NCI-H128 (cell line): ENCODE results near the gene CHRD.
"Not testable (repeated sequence)": the region's sequence is repeated elsewhere in the genome, so short reads cannot be mapped to it uniquely, and the experiment has no call there.

Source experiments
- DNase-seq: peaks from one replicate; lab custom pipeline; 2025; ENCODE audit not compliant: unreplicated experiment; lab: John Stamatoyannopoulos, UW

The CHRD gene

GRCh38 chr3:184379358-184380184 lies at the start of gene CHRD:
TSS of gene CHRD (plus strand) at chr3:184380054. CDS start at chr3:184380319, 265 bp downstream.
- no peak for DNase-seq

DNA sequence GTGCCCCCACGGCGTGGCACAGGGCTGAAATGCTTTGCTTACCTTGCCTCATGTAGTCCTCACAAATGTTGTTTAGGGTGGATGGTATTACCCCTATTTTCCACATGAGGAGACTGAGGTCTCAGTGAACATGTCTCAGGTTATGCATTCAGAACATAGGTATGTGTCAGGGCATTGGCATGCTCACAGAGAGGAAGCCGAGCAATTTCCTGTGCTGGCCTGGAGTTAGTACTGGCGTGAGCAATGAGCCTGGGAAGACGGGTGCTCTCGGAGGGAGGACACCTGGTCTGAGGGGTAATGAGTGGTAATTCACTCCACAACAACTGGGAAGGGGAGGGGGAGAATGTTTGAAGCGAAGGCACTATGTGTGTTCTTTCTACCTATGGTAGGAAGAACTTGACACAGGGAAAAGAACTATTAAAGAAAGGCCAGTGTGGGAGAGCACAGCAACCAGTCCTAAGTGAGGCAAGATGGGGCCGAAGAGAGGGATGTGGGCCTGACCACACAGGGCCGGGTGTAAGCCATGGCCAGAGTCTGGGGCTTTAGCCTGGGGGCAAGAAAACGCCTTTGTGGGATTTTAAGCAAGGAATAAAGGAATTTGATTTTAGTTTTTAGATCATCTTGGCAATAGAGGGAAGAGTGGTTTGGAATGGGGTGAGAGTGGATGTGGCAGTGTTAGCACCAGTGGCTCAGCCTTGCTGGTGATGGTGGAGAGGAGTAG lies 47.3 kb upstream of the CHRD start:
- no peak for DNase-seq

DNA sequence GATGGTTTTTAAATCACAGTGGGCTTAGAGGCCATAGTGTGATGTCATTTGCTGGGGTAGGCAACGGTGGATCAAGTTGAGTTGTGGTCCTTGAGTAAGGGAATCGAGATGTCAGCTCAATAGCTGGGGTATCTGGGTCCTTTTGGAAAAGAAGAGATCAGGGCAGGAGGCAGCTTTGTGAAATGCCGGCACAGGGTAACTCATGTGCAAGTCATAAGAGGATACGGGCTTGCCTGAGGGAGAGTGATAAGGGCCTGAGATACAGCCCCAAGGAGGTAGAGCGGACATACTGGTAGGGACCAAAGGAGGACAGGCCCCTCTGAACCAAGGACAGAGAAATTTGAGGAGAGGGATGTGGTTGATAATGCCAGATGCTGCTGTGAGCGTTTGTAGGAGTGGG lies 46.7 kb upstream of the CHRD start:
- no peak for DNase-seq

DNA sequence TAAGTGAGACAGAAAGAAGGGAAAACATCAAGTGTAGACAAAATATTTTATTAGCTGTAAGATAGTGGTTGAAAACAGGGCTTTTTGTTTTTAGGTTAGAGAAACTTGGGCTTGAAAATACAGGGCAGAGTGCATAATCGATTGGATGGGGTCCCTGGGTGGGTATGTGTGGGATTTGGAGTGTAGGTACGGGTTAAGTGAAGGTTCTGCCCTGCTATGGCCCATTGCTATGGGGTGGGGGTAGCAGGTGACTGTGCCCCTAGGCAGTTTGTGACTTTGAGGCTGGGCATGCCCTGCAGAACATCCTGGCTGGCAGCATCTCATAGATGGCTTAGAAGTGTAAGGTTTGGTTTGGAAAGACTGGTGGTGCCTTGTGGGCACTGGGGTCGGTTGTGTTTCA lies 46.2 kb upstream of the CHRD start:
- no peak for DNase-seq

DNA sequence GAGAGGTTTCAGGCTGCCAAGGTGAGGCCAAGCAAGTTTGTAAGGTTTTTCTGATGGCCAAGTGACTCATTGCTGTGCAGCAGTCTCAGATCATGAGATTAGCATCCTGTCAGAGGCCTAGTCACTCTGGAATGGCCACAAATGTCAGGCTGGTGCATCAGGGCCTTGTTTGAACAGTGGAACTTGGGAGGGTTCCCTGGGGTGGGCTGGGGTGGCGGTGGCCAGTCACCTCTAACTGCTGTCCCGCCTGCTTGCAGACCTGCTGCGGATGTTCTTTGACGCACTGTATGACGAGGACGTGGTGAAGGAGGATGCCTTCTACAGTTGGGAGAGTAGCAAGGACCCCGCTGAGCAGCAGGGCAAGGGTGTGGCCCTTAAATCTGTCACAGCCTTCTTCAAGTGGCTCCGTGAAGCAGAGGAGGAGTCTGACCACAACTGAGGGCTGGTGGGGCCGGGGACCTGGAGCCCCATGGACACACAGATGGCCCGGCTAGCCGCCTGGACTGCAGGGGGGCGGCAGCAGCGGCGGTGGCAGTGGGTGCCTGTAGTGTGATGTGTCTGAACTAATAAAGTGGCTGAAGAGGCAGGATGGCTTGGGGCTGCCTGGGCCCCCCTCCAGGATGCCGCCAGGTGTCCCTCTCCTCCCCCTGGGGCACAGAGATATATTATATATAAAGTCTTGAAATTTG lies 45.2 kb upstream of the CHRD start:
- DNase-seq, result no peak

GRCh38 chr3:184335291-184335660 lies 44.6 kb upstream of the CHRD start:
- no peak for DNase-seq

GRCh38 chr3:184335661-184336546 lies 44.0 kb upstream of the CHRD start:
- DNase-seq, result peak; percentile 74

- no peak for DNase-seq
Measured at GRCh38 chr3:184336547-184337398, 43.1 kb upstream of the CHRD start.

GRCh38 chr3:184337399-184337714 lies 42.5 kb upstream of the CHRD start, which contains the start of gene FAM131A:
TSS of gene FAM131A (plus strand) at chr3:184337600. CDS start at chr3:184337631, 31 bp downstream.
- DNase-seq, result no peak

DNA sequence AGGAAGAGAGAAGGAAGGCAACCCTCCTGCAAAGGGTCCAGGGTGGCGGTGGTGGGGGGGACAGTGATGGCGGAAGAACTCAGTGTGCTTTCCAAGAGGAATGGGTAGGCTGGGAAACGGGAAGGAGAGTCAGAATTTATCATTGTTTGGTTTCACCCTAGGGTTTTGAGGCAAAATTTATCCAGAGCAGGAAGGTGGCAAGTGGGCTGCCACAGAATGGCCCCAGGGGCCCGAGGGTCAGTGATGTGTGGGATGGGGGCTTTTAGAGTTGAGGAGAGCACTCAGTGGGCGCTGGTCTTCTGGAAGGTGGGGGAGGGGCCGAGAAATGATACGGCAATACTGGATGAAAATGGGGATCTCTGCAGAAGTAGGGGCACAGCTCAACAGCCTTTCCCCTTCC lies 41.9 kb upstream of the CHRD start:
- DNase-seq, result no peak

- peak; percentile 90 for DNase-seq
Measured at GRCh38 chr3:184338511-184338945, 41.3 kb upstream of the CHRD start.

- DNase-seq, result peak; percentile 33
Measured at GRCh38 chr3:184339001-184339400, 40.9 kb upstream of the CHRD start.

- not testable (repeated sequence) for DNase-seq
Measured at GRCh38 chr3:184339451-184340135, 40.3 kb upstream of the CHRD start.

GRCh38 chr3:184341925-184342324 lies 37.9 kb upstream of the CHRD start:
- DNase-seq, result no peak

GRCh38 chr3:184343200-184343876 lies 36.5 kb upstream of the CHRD start:
- no peak for DNase-seq

GRCh38 chr3:184344579-184345316 lies 35.1 kb upstream of the CHRD start:
- DNase-seq, result no peak

DNA sequence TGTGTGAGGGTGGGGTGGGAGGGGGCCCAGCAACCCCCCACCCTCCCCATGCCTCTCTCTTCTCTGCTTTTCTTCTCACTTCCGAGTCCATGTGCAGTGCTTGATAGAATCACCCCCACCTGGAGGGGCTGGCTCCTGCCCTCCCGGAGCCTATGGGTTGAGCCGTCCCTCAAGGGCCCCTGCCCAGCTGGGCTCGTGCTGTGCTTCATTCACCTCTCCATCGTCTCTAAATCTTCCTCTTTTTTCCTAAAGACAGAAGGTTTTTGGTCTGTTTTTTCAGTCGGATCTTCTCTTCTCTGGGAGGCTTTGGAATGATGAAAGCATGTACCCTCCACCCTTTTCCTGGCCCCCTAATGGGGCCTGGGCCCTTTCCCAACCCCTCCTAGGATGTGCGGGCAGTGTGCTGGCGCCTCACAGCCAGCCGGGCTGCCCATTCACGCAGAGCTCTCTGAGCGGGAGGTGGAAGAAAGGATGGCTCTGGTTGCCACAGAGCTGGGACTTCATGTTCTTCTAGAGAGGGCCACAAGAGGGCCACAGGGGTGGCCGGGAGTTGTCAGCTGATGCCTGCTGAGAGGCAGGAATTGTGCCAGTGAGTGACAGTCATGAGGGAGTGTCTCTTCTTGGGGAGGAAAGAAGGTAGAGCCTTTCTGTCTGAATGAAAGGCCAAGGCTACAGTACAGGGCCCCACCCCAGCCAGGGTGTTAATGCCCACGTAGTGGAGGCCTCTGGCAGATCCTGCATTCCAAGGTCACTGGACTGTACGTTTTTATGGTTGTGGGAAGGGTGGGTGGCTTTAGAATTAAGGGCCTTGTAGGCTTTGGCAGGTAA lies 34.3 kb upstream of the CHRD start:
- no peak for DNase-seq
